Frontal cortex (tissue), 4 donors: Measurements from ENCODE around the gene RNF123. TPM values are rescaled to one million over a fixed set of nuclear protein-coding genes. Genes with fewer than 3 reads are reported as not detected.
"Not testable (repeated sequence)": the region's sequence is repeated elsewhere in the genome, so short reads cannot be mapped to it uniquely, and the experiment has no call there.

Source experiments
- DNase-seq, 2 donors: peaks; one replicate each; pipeline ENCODE4 v3.0.0; 2012; ENCODE audit warnings: low spot score in 2 of 2
- FAIRE-seq: peaks from 2 replicates; lab custom pipeline; 2012; peaks lifted over from hg19 to GRCh38; lab: Jason Lieb, UNC
- total RNA-seq: library from RNA; depleted of rRNA; stranded (reverse); fragments of >200 nt; gene quantifications from one replicate; pipeline ENCODE4 v1.2.3, GENCODE V29; 2014
- donor health status: control.
- donor health status: control.
- donor health status: control.

RNF123 gene
- total RNA-seq, 1 donor from 2014 or later, result 25.3 TPM

DNA sequence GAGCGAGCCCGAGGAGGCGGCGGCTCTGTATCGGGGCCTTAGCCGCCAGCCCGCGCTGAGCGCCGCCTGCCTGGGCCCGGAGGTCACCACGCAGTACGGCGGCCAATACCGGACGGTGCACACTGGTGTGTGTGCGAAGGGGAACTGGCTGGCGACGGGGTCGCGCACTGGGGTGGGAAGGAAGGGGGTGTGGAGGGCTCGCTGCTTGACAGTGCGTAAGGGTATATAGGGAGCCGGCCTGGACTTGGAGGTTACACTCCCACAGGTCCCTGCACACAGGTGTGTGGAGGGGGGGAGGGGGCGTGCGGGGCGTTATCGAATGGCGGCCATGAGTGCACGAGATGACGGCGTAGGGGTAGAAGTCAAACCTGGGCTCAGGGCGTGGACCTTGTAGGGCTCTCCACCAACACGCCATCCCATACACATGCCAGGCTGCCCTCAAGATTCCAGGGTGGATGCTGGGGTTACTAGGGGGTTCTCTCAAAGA is 14.8 kb upstream of the RNF123 start:
- FAIRE-seq, result no peak
- DNase-seq, result no peak

DNA sequence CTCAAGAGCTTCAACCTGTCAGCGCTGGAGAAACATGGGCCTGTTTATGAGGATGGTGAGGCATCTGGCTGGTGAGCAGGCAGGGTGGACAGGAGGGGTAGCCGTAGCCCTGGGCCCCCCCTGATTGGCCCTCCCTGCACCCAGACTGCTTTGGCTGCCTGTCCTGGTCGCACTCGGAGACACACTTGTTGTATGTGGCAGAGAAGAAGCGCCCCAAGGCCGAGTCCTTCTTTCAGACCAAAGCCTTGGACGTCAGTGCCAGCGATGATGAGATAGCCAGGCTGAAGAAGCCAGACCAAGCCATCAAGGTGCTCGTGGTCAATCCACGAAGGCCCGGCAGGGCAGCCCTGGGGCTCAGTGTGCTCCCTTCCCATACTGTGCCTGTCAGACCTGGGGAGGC is 13.4 kb upstream of the RNF123 start:
- FAIRE-seq (no peak), DNase-seq (no peak)

DNA sequence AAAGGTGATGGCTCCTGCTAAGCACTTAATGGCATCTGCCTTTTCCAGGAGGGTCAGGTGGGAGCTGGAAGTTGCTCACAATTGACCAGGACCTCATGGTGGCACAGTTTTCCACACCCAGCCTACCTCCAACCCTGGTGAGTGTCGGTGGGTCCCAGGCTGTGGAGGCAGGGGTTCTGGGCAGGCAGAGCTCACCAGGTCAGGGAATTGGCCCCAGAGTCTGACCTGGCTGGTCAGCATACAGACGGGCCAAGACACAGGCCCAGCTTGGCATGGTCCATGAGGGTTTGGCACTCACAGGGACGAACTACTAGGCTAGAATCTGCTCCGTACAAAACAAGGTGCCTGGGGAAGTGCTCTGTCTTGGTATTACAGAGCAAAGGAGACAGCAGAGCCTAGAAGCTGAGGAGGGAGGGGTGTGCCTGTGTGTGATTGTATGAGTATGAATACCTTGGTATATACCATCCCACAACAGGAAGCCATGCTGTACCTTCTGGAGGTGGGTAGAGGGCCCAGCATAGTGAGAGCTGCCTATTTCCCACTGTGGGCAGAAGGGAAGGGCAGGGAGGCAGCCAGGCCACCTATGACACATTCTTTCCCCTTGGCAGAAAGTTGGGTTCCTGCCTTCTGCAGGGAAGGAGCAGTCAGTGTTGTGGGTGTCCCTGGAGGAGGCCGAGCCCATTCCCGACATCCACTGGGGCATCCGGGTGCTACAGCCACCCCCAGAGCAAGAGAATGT is 8.7 kb upstream of the RNF123 start:
- FAIRE-seq, result no peak
- DNase-seq, result no peak

DNA sequence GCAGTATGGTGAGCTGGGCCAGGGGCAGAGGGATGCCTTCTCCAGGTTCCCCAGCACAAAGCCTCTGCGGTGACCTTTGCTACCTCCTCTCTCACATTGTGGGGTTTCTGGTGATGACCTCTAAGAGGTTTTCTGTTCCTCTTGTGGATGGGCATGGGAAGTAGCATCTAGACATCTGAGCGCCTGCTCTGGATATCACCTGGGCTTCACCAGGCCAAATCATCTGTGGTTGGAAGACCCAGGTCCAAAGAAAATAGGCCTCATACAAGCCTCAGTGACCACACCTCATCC is 8.2 kb upstream of the RNF123 start:
- no peak for DNase-seq
- FAIRE-seq, result no peak

DNA sequence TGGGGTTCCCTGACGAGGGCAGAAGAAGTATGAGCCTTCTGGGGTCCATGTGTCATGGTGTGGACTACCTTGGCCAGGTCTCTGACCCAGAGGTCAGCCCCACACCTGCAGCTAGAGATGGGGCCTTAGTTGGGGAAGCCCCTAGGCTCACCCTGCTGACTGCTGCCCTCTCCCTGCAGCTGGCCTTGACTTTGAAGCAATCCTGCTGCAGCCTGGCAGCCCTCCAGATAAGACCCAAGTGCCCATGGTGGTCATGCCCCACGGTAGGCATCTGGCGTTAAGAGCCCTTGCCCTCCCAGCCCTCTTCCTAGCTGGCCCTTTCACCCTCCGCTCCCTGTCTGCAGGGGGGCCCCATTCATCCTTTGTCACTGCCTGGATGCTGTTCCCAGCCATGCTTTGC is 7.8 kb upstream of the RNF123 start:
- FAIRE-seq, result no peak
- DNase-seq, result no peak

DNA sequence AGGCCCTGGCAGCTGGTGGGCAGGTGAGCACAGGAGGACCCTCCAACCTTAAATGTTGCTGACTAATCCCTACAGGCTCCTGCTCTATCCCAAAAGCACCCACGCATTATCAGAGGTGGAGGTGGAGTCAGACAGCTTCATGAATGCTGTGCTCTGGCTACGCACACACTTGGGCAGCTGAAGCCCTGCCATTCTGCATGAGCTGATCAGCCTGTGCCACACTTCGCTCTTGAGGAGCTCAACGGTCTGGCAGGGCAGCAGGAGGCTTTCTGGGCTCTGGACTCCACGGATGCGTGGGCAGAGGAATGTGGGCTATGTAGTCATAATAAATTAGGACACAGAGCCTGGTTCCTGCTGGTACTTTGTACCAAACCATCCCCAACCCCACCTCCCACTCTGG is 6.2 kb upstream of the RNF123 start:
- no peak for FAIRE-seq
- no peak for DNase-seq

DNA sequence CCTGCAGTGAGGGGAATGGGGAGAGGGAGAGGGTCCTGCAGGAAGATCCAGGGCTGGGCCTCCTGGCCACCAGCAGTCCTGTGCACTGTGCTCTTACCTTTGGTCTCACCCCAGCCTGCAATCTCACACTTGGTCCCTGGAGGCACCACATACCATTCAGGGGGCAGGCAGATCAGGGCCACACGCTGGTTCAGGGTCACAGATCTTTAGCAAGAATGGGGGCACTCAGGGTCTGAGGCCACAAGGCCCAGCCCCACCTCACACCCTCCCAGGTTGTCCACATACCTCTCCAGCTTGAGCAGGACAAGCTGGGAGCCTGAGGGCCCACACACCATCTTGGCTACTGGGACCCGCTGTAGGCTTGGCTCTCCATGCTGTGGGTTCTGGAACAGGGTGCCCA is 4.9 kb upstream of the RNF123 start:
- DNase-seq, FAIRE-seq: not testable (repeated sequence)

DNA sequence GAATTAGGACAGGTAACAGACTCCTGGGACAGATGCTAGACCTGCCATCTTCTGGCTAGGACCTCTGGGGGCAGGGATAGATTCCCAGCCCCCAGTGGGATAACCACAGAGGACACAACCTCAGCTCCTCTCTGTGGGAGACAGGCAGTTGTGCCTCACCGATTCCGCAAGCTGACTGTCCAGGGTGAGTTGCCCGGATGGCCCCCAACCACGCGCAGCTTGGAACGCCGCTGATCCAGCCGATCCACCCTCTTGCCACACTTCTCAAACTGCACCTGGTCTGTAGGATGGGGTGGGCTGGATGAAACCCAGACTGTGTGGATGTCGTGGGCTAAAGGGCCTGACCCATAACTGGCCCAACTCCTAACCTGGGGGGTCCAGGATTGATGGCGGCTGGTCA is 4.3 kb upstream of the RNF123 start:
- DNase-seq, FAIRE-seq: not testable (repeated sequence)

DNA sequence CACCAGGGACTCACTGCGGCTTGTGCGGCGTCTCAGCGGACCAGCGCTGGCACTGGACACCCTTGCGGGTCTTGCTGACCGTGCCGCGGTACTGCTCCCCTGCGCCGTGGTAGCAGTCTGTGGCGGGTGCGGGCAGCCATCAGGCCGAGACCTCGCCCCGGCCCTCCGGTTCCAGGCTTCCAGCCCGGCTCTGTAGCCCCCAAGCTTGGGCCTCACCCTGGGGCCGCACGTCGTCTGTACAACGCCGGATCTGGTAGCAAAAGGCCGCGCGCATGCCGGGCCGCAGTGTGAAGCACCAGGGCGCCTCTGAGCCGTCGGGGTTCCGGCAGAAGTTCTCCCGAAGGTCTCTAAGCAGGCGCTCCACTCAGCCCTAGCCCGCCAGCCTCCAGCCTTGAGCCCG is 3.5 kb upstream of the RNF123 start:
- DNase-seq, FAIRE-seq: not testable (repeated sequence)

DNA sequence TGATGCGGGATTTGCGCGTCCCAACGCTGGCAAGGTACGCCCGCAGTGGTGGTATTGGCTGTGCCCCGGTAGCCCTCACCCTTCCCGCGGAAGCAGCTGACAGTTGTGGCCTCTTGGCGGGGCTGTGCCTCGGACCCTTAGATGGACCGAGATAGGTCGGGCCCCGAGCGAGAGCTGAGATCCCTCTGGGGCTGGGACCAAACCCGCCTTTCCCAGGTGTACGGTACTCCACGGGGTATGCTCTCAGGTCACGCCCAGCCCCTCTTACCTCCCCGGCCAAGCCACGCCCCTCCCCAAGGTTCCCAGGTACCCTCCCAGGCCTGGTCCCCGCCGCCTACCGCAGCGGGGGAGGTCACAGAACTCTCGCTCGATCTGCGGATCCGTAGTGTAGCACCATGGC is 3.0 kb upstream of the RNF123 start:
- FAIRE-seq, DNase-seq: not testable (repeated sequence)

DNA sequence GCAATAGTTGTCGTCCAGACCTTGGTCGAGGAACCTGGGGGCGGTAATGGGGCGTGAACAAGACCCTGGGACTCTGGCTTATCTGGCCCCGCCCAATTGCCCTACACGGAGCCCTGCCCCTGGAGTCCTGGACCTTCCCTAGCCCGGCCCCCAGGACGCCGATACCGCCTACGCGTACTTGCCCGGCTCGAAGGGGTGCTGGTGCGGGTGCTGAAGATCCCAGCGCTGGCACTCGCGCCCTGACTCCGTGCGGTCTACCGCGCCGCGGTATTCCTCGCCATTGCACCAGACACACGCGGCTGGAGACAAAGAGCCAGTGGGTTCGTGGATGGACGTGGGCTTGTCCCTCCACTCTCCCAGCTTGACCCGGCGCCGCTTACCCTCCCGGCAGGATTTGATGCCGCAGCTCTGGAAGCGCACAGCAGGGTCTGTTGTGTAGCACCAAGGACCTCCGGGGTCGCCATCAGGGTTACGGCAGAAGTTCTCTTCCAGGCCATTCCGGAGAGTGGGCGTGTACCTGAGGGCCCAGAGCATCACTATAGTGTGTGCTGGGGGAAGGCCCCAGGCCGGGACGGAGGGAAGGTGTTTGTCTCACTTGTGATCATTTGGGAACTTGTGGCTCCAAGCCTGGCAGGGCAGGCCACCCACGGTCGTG is 2.5 kb upstream of the RNF123 start:
- FAIRE-seq, result not testable (repeated sequence)

DNA sequence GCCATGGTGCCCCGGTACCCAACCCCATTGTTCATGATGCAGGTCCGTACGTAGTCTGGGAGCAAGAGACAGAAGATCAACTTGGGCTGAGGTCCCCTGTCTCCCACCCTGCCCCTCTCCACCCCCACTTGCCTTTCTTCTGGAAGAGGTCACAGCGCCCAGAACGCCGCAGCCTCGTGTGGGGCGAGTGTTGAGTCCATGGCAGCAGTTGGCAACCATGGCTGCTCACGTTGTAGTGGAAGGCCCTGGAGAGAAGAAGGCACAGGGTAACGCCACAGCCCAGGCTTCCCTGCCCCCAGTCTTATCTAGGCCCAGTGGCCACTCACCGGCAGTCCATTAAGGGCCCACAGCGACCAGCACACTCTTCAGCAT is 1.9 kb upstream of the RNF123 start:
- not testable (repeated sequence) for DNase-seq, FAIRE-seq

More for the DNA sequence above, 2.5 kb upstream of the RNF123 start:
- not testable (repeated sequence) for DNase-seq

DNA sequence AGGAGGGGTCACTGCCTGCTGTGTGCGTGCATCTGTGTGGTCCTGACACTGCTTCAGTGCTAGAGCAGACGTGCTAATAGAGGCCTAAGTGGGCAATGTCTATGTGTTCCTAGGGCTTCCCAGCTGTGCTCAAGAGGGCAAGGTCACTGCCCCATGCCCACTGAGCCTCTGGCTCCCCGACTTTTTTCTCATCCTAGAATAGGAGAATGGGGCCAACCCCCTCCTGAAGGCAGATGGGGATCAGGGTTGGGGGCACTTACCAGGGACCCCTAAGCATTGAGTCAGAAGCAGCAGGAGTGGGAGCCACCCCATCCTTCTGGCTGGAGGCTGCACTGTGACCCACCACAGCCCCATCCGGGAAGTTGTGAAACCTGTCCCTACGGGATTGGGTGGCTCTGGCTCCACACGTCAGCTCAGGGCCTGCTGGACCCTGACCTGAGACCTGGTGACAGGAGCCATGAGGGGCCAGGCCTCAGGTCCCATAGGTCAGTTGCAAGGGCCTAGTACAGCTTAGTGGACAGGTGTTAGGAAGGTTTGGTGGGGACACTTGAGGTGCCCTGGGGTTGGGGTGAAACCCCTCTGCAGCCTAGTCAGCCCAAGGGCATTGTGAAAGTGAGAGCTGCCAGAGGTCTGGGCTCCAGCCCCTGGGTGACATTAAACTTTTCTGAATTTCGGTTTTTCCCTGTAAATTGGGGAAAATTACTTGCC is 865 bp upstream of the RNF123 start:
- not testable (repeated sequence) for DNase-seq, FAIRE-seq

DNA sequence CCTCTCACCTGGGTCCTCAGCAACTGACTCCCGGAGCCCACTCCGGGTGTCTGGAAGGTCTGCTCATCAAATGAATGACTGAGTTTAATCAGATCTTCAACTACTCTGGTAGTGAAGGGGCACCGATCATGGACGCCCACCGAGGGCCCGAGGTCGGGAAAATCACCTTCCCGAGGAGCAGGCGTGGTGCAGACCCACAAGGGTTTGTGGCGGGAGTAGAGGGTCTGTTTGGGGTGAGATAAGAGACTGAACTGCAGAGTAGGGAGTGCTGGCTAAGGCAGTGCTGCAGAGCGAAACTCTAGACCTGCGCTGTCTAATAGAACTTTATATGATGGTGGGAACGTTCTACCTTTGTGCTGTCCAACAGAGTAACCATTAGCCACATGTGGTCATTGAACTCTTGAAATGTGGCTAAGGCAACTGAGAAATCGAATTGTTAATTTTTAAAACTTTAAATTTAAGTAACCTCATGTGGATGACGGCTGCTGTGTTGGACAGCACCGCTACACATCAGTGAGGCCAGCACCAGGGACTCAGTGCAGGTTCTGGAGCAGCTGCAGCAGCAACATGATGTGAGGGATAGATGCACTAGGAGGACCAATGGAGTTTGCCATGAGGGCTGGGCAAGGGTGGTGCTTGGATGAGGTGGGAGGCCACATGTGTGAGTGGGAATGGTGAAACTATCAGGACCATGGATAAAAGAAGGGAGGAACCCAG is 709 bp downstream of the RNF123 start:
- FAIRE-seq, DNase-seq: not testable (repeated sequence)

DNA sequence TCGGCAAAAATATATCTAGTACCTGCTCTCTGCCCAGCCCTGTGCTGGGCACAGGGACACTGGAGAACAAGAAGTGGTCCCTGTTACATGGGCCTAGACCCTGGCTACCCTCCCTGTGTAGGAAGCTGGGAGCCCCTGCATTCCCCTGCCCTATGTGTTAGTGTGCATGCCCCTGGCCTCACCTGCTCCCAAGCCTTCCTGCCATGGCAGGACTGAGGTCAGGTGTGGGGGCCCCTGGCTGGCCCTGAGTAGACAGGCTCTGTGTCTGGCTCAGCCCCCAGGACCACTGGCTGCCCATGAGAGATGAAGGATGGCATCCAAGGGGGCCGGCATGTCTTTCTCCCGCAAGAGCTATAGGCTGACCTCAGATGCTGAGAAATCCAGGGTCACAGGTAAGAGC is 1.5 kb downstream of the RNF123 start:
- FAIRE-seq, DNase-seq: not testable (repeated sequence)

DNA sequence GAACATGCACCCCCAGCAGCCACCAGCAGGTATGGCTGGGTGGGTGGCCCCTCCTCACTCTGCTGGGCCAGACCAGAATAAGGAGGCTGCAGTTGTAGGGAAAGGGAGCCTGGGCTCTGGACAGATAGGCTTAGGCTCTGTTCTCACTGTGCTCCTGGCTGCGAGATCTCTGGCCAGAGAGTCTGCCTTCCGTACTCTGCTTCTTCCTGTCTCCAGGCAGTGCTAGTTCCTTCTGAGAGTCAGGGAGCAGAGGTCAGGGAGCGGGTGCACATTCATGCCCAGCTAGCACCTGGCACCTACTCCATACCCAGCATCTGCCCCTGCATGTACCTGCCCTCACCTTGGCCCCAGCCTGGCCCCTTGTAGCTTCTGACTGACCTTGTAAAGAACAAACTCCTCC is 2.1 kb downstream of the RNF123 start:
- not testable (repeated sequence) for FAIRE-seq

DNA sequence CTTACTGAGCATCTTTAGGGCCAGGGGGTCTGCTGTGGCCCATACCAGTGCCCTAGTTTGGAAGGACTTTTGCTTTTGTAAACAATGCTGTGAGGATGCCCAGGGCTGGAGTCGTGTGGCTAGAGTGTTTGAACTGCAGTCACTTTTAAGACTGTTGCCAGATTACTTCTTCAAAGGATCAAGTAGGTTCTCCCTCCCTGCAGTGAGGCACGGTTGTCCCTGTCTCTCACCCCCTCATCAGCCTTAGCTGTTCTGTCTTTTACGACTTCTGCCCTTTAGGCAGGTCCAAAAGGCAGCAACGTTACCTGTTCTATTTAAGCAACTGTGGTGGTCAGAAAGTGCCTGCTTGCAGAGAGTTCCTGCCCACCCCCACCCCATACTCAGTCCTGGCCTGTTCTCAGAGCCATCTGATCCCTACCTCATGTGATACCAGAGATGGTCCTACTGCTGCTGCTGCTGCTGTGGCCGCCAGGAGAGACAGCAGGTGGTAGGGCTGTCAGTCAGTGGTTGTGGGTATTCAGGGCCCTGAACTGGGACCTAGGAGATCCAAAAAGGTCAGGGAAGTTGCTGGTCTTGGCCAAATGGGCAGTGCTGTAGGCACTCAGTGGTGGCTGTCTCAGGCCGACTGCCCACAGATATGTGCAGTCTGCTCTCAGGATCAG is 5.2 kb downstream of the RNF123 start:
- not testable (repeated sequence) for DNase-seq, FAIRE-seq

More for the DNA sequence above, 2.1 kb downstream of the RNF123 start:
- DNase-seq, result not testable (repeated sequence)

DNA sequence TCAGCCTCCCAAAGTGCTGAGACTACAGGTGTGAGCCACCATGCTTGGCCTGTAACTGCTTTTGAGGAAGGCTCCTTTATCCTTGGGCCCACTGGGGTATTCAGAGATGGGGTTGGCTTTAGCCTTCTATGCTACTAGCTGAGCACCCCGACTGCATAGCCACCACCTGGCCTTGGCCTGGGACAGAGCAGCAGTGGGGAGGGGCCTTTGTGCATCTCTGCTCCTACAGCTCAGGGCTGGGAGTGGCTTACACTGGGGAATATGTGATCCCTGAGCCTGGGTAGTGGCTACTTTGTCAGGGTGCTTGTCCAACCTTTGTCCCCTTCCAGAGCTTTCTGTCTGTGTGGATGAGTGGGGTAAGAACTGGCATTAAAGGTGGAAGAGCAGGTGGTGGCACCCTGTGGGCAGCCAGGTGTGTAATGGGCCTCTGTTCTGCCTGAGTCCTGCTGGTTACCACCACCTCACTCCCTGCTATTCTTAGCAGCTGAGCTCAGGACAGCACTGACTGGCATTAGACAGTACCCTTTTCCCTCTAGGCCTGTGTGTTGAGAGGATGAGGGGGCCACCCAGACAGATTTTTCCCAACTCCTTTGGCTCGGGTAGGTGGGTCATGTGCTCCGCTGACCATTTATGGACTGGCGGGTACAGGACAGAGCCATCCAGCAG is 6.1 kb downstream of the RNF123 start:
- not testable (repeated sequence) for DNase-seq, FAIRE-seq
